IPS-20b (cell line): Measurements from ENCODE around the gene DXO.

Experiments used
- H3K27ac ChIP-seq: one replicate; pipeline ENCODE4 v1.5.1; 2013; ENCODE audit warnings: low read length
- H3K27me3 ChIP-seq: 2 replicates; pipeline ENCODE4 v1.6.1; 2013; ENCODE audit warnings: mild to moderate bottlenecking, low read length, inconsistent platforms; ENCODE audit not compliant: insufficient read depth
- H3K36me3 ChIP-seq: 2 replicates; pipeline ENCODE4 v1.6.1; 2013; ENCODE audit warnings: low read depth, mild to moderate bottlenecking, inconsistent platforms, low read length, moderate library complexity; ENCODE audit not compliant: insufficient read depth
- H3K4me1 ChIP-seq: 2 replicates; pipeline ENCODE4 v1.6.1; 2013; ENCODE audit warnings: mild to moderate bottlenecking, control low read depth, inconsistent platforms, low read length, moderate library complexity; ENCODE audit not compliant: insufficient read depth
- H3K4me3 ChIP-seq: 2 replicates; pipeline ENCODE4 v1.5.1; 2013; ENCODE audit warnings: mild to moderate bottlenecking, low read length, inconsistent platforms
- H3K9ac ChIP-seq: 2 replicates; pipeline ENCODE4 v1.6.1; 2013; ENCODE audit warnings: low read depth, mild to moderate bottlenecking, inconsistent platforms, low read length, moderate library complexity
- H3K9me3 ChIP-seq: 2 replicates; pipeline ENCODE4 v1.6.1; 2013; ENCODE audit warnings: mild to moderate bottlenecking, low read depth, low read length, inconsistent platforms; ENCODE audit not compliant: insufficient read depth

Gene DXO

GRCh38 chr6:31966997-31967925 lies 4.7 kb downstream of the DXO start:
- no peaks in the 10 kb centered on the region for H3K9me3 ChIP-seq
- no peak overlapping the region for H3K4me3 ChIP-seq
- no peak overlapping the region for H3K9ac ChIP-seq
- H3K27me3 ChIP-seq = no peaks in the 10 kb centered on the region
- H3K27ac ChIP-seq = no peak overlapping the region
- peaks cover 80% of the 10 kb centered on the region for H3K36me3 ChIP-seq
- no peaks in the 10 kb centered on the region for H3K4me1 ChIP-seq

GRCh38 chr6:31966506-31966905 lies 5.4 kb downstream of the DXO start:
- H3K27me3 ChIP-seq = no peaks in the 10 kb centered on the region
- H3K4me1 ChIP-seq = no peaks in the 10 kb centered on the region
- no peak overlapping the region for H3K4me3 ChIP-seq
- no peak overlapping the region for H3K27ac ChIP-seq
- H3K9me3 ChIP-seq = no peaks in the 10 kb centered on the region
- H3K36me3 ChIP-seq = peaks cover 87% of the 10 kb centered on the region
- no peak overlapping the region for H3K9ac ChIP-seq

GRCh38 chr6:31965700-31966099 lies 6.2 kb downstream of the DXO start:
- H3K9me3 ChIP-seq = no peaks in the 10 kb centered on the region
- no peaks in the 10 kb centered on the region for H3K4me1 ChIP-seq
- H3K27me3 ChIP-seq = no peaks in the 10 kb centered on the region
- peaks cover 96% of the 10 kb centered on the region for H3K36me3 ChIP-seq
- H3K27ac ChIP-seq = no peak overlapping the region
- H3K4me3 ChIP-seq = no peak overlapping the region
- no peak overlapping the region for H3K9ac ChIP-seq

DNA sequence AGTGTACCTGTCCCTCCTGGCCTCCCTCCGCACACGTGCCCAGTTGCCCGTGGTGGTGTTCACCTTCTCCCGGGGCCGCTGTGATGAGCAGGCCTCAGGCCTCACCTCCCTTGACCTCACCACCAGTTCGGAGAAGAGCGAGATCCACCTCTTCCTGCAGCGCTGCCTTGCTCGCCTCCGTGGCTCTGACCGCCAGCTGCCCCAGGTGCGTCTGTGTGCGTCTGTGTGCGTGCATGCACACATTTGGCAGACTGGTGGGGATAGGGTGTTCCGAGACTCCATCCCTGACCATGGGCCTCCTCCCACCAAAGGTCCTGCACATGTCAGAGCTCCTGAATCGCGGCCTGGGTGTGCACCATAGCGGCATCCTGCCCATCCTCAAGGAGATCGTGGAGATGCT lies 8.0 kb downstream of the DXO start:
- H3K9ac ChIP-seq = no peak overlapping the region
- H3K9me3 ChIP-seq = no peaks in the 10 kb centered on the region
- H3K27me3 ChIP-seq = no peaks in the 10 kb centered on the region
- no peak overlapping the region for H3K4me3 ChIP-seq
- no peak overlapping the region for H3K27ac ChIP-seq
- H3K4me1 ChIP-seq = 0 out of 2 replicates have a peak, but pooled peaks cover 7% of the 10 kb centered on the region
- H3K36me3 ChIP-seq = peaks cover 86% of the 10 kb centered on the region

DNA sequence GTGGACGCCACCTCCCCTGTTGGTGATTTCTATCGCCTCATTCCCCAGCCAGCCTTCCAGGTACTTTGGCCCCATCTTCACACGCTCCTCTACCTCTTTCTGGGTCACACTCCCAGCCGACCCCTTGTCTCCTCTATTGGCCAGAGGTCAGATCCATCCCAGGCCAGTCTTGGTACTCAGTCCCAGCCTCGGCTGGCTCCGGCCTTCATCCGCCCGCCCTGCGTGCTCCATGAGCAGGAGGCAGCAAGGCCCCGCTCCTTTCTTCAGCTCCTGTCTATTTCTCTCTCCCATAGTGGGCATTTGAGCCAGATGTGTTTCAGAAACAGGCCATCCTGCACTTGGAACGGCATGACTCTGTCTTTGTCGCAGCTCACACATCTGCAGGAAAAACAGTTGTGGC lies 10.3 kb downstream of the DXO start:
- Histone ChIP-seq H3K27me3 (no peaks in the 10 kb centered on the region), H3K9me3 (no peaks in the 10 kb centered on the region), H3K9ac (no peak overlapping the region), H3K4me3 (no peak overlapping the region), H3K36me3 (peaks cover 72% of the 10 kb centered on the region), H3K4me1 (peaks cover 10% of the 10 kb centered on the region; the same call in 1 of the 2 replicates), H3K27ac (no peak overlapping the region)

DNA sequence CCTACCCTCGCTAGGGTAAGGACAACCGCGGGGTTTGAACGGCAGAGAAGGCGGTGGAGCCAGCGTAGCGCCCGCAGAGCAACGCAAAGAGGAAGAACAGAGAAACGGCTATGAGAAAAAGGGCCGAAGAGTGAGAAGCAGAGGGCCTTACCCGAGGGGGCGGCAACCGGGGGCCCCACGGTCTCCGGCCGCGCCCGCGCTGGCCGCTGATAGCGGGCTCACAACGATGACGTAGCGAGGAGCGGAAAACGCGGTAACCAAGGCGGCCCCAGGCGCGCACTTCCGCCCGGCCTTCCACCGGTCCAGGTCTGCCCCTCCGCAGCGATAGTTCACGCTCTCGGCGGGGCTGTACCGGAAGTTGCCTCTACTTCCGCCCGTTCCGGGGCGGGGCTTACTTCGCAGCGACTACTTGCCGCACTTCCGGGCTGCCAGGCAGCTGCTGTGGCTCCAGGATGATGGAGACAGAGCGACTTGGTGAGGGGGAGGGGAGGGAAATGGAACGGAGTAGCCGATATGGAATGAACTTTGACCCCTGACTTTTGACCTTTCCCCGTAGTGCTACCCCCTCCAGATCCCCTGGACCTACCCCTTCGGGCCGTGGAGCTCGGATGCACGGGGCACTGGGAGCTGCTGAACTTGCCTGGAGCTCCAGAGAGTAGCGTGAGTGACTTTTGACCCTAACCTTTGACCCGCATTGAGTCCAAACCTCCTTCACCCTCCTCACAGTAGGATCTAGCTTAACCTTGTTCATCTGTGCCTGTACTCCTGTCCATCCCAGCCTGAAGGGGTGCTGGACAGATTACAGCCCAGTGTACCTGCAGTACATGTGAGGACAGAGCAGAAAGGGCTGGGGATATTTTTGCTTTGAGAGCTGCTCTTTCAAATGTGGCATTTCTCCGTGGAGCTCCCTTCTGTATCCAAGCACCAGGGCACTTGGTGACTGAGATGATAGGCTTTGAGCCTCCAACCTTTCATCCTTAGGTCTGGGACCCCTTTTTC lies 12.9 kb downstream of the DXO start, which contains the start of the genes NELFE and SKIC2:
NELFE (minus strand) TSS at position 231 of the 999 bp plus-strand sequence. CDS start 525 bp downstream, outside the sequence.
SKIC2 (plus strand) TSS at position 435 of the 999 bp plus-strand sequence; CDS start at position 453, 18 bp downstream.
- Histone ChIP-seq H3K4me3 (peak within 1 kb of the TSS; percentile 90), H3K36me3 (peaks cover 71% of the 10 kb centered on the region), H3K9me3 (no peaks in the 10 kb centered on the region), H3K4me1 (peaks cover 10% of the 10 kb centered on the region; the same call in 1 of the 2 replicates), H3K27ac (peak within 1 kb of the TSS; percentile 75), H3K9ac (peak within 1 kb of the TSS; percentile 92), H3K27me3 (no peaks in the 10 kb centered on the region)

GRCh38 chr6:31958412-31958740 lies 13.6 kb downstream of the DXO start:
- Histone ChIP-seq H3K4me3 (peak overlapping the region; percentile 90), H3K27me3 (no peaks in the 10 kb centered on the region), H3K9me3 (no peaks in the 10 kb centered on the region), H3K9ac (peak overlapping the region; percentile 90), H3K27ac (no peak overlapping the region), H3K4me1 (peaks cover 10% of the 10 kb centered on the region; the same call in 1 of the 2 replicates), H3K36me3 (peaks cover 71% of the 10 kb centered on the region)

- Histone ChIP-seq H3K4me1 (peaks cover 10% of the 10 kb centered on the region; the same call in 1 of the 2 replicates), H3K36me3 (peaks cover 72% of the 10 kb centered on the region), H3K27ac (no peak overlapping the region), H3K27me3 (no peaks in the 10 kb centered on the region), H3K9ac (no peak overlapping the region), H3K9me3 (no peaks in the 10 kb centered on the region), H3K4me3 (no peak overlapping the region)
Observed at GRCh38 chr6:31956796-31957195, 15.1 kb downstream of the DXO start.

GRCh38 chr6:31954511-31954910 lies 17.4 kb downstream of the DXO start:
- Histone ChIP-seq H3K9ac (no peak overlapping the region), H3K36me3 (peaks cover 66% of the 10 kb centered on the region), H3K27ac (no peak overlapping the region), H3K27me3 (no peaks in the 10 kb centered on the region), H3K4me3 (no peak overlapping the region), H3K4me1 (peaks cover 5% of the 10 kb centered on the region; the same call in 1 of the 2 replicates), H3K9me3 (no peaks in the 10 kb centered on the region)

GRCh38 chr6:31952890-31953289 lies 19.0 kb downstream of the DXO start:
- Histone ChIP-seq H3K9ac (no peak overlapping the region), H3K27me3 (peaks cover 5% of the 10 kb centered on the region; the same call in 1 of the 2 replicates), H3K9me3 (no peaks in the 10 kb centered on the region), H3K36me3 (peaks cover 66% of the 10 kb centered on the region), H3K27ac (no peak overlapping the region), H3K4me1 (peaks cover 2% of the 10 kb centered on the region; the same call in 1 of the 2 replicates), H3K4me3 (no peak overlapping the region)

DNA sequence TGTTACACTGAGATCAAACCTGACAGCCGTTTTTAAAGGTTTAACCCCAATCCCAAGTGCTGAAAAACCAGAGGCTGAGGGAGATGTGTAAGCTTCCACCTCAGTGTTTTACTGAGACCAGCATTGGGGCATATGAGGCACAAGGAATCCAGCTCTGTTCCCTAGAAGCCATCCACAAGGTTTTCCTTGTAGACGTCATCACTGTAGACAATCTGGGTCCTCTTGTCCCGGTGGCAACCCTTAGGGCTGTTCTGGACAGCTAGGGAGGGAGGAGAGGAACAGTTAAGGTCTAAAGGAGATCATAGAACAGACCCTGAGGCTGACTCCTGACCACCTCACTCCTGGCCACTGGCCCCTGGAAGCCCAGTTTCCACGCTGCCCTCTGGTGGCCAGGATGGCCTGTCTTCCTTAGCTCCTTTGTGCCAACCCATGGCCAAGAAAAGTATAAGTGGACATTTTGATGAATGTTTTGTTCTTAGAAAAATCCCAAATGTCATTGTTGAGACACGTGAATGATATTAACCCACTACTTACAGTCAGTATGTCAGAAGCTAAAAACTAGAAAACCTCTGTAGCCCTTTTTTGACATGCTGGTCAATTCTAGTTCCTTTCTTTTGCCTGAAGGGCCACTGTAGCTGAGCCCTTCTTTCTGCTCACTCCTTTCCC lies 19.7 kb downstream of the DXO start:
- Histone ChIP-seq H3K27me3 (peaks cover 11% of the 10 kb centered on the region; the same call in 1 of the 2 replicates), H3K27ac (no peak overlapping the region), H3K4me1 (no peaks in the 10 kb centered on the region), H3K9ac (no peak overlapping the region), H3K36me3 (peaks cover 63% of the 10 kb centered on the region), H3K4me3 (no peak overlapping the region), H3K9me3 (no peaks in the 10 kb centered on the region)
